ENCODE measurements around the gene DBT.

DNA sequence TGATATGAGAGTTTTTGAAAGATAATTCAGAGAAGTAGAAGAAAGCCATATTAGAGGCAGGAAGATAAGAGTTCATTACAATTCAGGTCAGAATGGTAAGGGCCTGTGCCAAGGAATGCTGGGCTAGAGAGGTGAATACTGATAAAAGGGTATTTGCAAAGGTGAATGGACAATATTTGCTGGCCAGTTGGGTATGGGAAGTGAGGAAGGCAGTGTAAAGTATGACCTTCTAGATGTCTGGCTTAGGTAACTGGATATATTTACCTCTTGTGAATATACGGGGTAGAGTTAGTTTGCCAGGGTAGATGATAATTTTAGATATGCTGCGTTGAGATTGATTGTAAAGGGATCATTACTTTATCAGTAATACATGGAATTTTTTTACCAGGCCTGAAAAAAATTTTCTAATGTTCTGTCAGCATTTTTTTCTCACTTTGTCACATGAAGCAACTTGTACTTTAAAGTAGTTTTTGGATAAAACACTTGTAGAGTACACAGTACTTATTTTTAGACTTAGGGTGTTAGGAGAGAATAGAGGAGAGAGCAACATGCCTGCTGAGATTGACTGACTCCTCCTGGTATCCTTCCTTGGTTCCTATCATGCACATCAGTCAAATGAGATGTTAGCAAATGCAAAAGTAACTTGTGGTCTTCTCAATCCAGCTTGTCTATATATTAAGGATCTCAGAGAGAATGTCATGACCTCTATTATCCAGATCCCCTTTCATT lies 30.5 kb upstream of the DBT start:
- TF ChIP-seq TAF1 (IDR thresholded peaks at IDR 0.05; ENCODE audit: borderline replicate concordance, low read depth, low read length) (no peak), POLR2AphosphoS5 (IDR thresholded peaks at IDR 0.05; ENCODE audit: low read depth, low read length) (no peak), POLR2A (IDR thresholded peaks at IDR 0.05; ENCODE audit: low read depth, low read length) (no peak)
